HG02642 (cell line): Measurements from ENCODE around the gene EZR.

Source experiments
- ATAC-seq: cut with Tn5 transposase; IDR thresholded peaks from one replicate; pipeline ENCODE4 v1.9.1; 2021; ENCODE audit warnings: mild to moderate bottlenecking; ENCODE audit not compliant: unreplicated experiment, poor library complexity

Gene EZR

GRCh38 chr6:158819977-158820622 lies 932 bp upstream of the EZR start:
- ATAC-seq: no peak

- ATAC-seq: peak; percentile 34
Measured at GRCh38 chr6:158818581-158819212, 471 bp downstream of the EZR start.

DNA sequence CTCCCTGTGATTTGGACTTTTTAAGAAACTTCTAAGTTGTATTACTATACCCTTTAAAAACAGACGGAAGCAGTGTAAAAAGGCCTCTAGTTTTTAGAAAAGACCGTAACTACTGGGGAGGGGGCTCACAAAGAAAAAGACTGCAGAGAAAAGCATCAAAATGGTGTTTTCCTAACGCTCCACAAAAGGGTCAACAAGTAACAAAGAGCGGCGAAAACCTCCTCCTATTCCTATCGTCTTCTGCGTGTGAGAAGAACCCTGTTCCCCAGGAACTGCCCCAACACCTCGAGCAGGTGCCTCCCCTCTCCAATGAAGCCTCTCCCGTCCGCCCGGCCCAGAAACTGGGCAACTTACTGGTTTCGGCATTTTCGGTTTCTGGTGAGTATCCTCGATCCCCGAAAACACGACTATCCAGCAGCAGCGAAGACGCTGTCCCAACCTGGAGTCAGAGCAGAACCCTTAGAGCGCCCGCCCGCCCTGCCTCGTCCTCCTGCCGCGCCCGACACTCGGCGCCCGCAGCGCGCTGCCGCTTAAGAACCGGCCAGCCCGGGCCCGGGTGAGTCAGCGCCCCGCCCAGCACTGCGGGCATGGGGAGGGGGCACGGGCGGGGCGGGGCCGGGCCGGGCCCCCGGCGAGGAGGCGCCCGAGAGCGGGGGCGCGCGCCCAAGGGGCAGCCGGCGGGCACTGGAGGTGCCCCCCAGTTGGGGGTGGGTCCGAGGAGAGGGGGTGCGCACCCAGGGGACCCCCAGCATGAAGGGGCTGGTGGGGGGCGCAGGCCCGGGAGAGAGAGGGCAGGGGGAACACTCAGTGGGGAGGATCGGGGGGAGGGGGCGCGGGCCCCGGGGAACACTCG lies 1.2 kb downstream of the EZR start:
- peak; percentile 47 for ATAC-seq

DNA sequence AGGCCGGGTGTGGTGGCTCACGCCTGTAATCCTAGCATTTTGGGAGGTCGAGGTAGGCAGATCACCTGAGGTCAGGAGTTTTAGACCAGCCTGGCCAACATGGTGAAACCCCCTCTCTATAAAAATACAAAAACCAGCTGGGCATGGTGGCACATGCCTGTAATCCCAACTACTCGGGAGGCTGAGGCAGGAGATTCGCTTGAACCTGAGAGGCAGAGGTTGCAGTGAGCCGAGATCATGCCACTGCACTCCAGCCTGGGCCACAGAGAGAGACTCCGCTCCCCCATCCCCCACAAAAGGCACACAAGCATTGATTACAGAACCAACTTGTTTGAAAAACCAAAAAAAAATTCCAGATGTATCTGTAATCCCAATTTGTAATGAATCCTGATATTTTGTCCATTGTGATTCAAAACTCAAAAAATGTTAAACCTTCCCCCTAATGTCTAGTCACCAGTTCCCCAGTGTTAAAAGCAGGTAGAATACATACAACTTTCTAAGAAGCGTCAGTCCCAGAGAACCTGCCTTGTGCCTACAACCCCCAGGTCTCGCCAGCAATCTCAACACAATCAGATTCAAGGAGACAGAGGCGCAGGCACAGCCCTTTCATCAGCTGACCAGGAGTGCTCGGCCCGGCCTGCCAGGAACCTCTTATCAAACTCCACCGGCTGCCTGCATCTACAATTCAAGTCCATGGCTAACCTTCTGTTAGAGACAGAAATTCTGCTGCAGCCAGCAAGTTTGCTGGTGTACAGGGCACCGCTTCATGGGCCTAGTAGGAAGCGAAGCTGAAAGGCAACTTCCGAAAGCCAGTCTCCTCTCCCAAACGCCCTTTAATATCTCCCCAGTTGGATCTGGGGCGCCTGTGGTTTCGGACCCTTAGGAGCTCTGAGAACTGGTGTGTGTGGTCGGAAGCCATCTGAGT lies 2.1 kb downstream of the EZR start:
- ATAC-seq: no peak

DNA sequence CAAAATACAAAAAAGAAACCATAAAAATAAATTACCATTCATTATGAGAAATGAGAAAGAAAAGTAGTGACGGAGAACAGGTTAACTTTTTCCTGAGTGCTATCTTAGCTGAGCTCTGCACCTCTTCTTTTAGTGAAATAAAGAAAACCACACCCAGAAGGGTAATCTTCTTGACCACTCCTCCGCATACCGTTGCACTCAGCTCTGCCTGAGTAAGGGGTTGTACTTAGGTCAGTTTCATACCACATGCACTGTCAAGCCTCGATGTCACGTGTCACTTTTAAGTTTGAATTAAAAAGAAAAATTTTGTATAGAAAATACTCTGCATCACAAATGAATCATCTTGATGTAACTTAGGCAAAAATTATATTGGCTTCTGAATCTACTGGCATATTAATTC lies 2.8 kb downstream of the EZR start:
- no peak for ATAC-seq

DNA sequence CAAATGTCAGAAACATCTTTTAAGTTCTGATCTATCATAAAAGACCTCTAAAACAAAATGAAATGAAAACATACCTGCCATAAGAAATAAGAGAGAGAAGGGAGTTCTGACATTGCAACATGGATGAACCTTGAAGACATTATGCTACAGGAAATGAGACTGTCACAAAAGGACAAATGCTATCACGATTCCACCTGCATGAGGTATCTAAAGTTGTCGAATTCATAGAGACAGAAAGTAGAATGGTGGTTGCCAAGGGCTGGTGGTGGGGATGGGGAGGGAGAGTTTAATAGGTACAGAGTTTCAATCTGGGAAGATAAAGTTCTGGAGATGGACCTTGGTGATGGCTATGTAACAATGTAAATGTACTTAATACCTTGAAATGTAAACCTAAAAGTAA lies 3.3 kb downstream of the EZR start:
- ATAC-seq: no peak

DNA sequence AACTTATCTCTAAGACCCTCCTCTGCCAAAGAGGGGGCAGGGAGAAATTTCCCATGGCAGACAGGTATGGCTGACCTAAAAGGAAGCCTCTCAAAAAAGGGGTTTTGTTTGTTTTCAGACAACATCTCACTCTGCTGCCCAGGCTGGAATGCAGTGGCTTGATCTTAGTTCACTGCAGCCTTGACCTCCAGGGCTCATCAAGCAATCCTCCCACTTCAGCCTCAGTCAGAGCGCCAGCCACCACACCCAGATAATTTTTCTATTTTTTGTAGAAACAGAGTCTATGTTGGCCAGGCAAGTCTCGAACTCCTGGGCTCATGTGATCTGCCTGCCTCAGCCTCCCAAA lies 3.8 kb downstream of the EZR start:
- ATAC-seq: no peak

GRCh38 chr6:158813032-158813431 lies 6.1 kb downstream of the EZR start:
- ATAC-seq: no peak

DNA sequence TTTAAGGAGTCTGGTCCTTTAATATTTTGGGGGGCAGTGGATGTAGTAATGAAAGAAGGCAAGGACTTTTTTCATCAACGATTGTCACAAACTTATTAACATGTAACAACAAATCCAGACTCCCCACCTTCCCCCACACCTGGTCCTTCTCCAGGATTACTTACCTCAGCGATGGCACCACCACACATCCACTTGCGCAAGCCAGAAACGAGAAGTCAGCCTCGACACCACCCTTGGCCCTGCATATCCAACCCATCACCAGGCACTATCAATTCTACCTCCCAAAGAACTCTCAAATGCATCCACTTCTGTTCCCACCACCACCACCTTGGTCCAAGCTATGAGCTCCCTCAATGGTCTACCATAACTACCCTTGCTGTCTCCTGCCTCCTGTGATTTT lies 6.6 kb downstream of the EZR start:
- no peak for ATAC-seq

- ATAC-seq: no peak
Measured at GRCh38 chr6:158810155-158811095, 8.7 kb downstream of the EZR start.

DNA sequence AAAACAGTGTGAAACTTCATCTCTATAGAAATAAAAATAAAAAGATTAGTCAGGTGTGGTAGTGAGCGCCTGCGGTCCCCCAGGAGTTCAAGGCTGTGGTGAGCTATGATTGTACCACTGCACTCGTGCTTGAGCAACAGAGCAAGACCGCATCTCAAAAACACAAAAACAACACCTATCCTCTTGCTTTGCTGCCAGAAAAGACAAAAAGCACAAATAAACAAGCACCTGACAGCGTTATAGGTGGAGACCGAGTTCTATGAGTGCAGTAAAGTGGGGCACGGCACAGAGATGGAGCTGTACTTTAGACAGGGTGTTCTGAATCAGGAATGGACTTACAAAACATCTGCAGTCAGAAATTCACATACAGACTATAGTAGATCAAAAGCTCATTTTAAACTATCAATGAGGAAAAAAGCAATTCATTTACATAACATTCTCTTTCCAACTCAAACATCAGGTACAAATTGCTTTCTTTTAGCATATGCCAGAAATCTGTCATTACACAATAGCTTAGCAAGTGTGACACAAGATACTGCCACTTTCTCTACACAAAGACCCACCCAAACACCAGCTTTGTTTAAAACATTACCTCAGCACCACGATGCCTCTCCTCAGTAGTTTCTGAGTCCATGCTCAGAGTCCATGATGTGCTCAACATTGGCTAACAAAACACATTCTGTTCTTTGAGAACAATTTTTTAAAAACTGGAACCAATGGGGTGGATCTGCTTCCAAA lies 10.1 kb downstream of the EZR start:
- peak; percentile 76 for ATAC-seq

DNA sequence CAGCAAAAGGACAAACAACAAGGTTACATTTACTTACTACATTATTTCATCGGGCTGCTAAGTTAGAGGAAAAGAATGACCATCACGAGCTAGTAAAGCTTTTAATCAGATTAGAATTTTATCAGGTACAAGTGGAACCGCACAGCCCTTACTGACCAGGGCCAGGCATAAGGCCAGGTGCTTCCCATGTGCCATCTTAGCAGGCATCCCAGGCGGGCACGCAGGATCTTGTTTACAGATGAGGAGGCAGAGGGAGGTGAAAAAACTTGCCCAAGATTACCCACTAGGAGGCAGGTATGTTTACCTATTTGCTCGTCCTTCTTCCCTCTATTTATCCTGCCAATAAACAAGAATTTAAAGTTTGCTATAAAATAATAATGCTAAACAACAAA lies 10.7 kb downstream of the EZR start:
- ATAC-seq: no peak

GRCh38 chr6:158807515-158808441 lies 11.4 kb downstream of the EZR start:
- ATAC-seq: no peak

DNA sequence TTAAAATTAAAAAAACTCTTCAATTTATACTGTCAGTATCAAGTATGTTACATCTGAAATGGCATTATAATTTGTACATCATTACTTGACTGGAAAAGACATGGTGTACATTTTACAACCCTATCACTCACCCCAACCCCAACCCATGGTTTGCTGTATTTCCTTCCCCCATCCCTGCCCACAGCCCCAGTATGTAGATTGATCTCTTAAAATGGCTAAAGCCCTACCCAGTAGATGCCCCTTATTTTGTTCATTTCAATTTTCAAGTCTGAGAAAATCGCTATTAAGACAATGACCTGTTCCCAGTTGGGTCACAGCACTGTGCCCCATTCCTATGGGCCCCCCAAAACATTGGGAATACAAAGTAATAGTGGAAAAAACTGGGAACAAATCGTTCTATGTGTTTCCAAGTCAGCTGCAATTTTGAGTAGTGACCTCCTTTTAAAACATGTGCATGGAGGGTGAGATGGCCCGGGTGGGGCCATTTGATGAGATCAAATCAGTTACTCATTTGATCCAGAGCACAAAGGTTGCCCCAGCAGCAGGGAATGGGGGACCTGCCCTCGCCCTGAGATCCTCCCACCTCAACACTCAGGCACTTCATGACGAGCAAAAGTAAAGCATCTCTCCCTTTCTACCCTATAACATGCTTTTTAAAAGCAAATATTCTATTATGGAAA lies 13.3 kb downstream of the EZR start:
- ATAC-seq: no peak

DNA sequence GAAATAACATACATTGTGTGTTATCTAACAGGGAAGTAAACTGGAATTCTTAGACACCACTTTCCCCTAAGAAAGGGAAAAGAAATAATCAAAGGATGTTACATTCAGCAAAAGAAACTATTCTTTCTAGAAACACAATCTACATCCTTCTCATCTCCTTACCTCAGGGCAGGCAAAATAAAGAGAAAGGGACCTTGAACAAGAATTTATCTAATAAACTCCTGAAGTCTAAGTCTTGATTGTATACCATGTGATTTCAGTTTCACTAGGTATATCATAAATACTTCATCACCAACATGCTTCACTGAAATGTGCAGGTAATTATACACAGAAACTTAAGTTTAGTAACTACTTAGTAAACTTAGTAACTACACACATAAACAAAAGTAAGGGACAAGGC lies 15.0 kb downstream of the EZR start:
- ATAC-seq: no peak

DNA sequence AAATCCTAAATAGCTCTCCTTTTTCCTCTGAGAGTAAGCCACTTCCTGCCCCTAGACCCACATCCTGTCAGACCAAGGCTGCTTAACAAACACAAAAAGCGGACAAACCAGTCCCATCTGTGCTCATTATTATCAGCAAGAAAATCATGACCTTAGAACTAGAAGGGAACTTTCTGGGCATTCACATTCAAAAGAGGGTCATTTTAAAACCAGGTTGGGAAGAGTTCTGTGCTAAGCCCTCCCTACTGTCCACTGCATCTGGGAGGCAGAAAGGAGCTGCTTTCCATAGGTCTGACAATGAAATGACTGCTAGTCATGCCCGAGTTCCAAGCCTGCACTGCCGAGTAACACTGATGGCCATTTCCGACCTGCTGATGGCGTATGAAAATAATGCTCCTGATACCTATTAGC lies 15.4 kb downstream of the EZR start:
- ATAC-seq: peak; percentile 66

GRCh38 chr6:158801655-158802294 lies 17.4 kb downstream of the EZR start:
- no peak for ATAC-seq
